Peyer's patch (tissue), 4 donors: ENCODE results near the gene PALD1. TPM values are rescaled to one million over a fixed set of nuclear protein-coding genes. Genes with fewer than 3 reads are reported as not detected.

ENCODE experiments used
- DNase-seq, 3 donors: peaks; one replicate each; pipeline ENCODE4 v3.0.0-alpha.2; 2017 to 2019
- H3K27ac ChIP-seq, 4 donors: fragments of 200-600 bp; sonication (generic); one replicate each; pipeline ENCODE4 v1.5.1; 2016 to 2019
- H3K27me3 ChIP-seq, 2 donors: fragments of 200-600 bp; sonication (generic); one replicate each; pipeline ENCODE4 v1.5.1; 2019
- H3K36me3 ChIP-seq, 3 donors: fragments of 200-600 bp; sonication (generic); one replicate each; pipeline ENCODE4 v1.5.1; 2016 to 2019
- H3K4me1 ChIP-seq, 4 donors: fragments of 200-600 bp; sonication (generic); one replicate each; pipeline ENCODE4 v1.5.1; 2016 to 2019
- H3K4me3 ChIP-seq, 4 donors: fragments of 200-600 bp; sonication (generic); 1 replicate in 3 of 4; 2 replicates in 1 of 4; pipeline ENCODE4 v1.5.1; 2016 to 2019; ENCODE audit warnings: mild to moderate bottlenecking in 1 of 4
- H3K9me3 ChIP-seq, 4 donors: fragments of 200-600 bp; sonication (generic); one replicate each; pipeline ENCODE4 v1.5.1; 2016 to 2019; ENCODE audit warnings: mild to moderate bottlenecking in 1 of 4
- POLR2A ChIP-seq, 2 donors: fragments of 450-650 bp; IDR thresholded peaks; one replicate each; pipeline ENCODE4 v1.5.1; 2017; ENCODE audit warnings: antibody characterized with exemption in 2 of 2, mild to moderate bottlenecking in 2 of 2, moderate library complexity in 2 of 2
- total RNA-seq, 4 donors: library from RNA; depleted of rRNA; stranded (reverse); fragments of >200 nt; gene quantifications; one replicate each; pipeline ENCODE4 v1.1.0, GENCODE V29; 2016
- TF ChIP-seq, protein P1 (sequence below), 6 experiments: fragments of 450-650 bp in 4 of 6; fragments of 200-600 bp in 2 of 6; sonication (generic) in 1 of 6; IDR thresholded peaks; one replicate each; pipeline ENCODE4 v1.5.1; 2017 to 2019; ENCODE audit warnings: antibody characterized with exemption in 6 of 6, mild to moderate bottlenecking in 3 of 6, moderate library complexity in 1 of 6

PALD1 gene
- total RNA-seq, 4 donors from 2014 or later: 1.2 to 15.7 (median 3.6) TPM

DNA sequence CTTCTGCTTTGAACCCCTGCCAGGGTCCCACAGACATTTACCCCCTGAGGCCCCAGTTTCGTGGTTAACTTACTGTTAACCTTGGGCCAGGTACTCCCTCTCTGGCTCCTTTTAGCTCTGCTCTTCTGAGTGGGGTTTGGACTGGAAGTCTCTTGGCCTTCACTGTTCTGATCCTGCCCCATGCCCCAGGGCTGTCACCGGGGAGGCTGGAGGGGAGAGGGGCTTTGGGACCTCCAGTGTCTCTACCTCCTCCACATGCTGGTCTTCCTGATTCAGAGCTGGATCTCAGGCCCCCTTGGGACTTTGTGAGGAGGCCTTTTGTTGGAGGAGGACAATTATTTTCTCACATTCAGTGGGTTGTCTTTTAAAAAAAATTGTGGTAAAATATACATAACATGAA lies 12.7 kb upstream of the PALD1 start:
- Histone ChIP-seq H3K4me3 (no peak overlapping the region), H3K27me3 (no peaks in the 10 kb centered on the region), H3K36me3 (no peaks in the 10 kb centered on the region), H3K27ac (no peak overlapping the region), H3K9me3 (no peaks in the 10 kb centered on the region), H3K4me1 (no peaks in the 10 kb centered on the region)
- no peak for TF ChIP-seq POLR2A (IDR thresholded peaks at IDR 0.05)
- TF ChIP-seq, protein P1, sequence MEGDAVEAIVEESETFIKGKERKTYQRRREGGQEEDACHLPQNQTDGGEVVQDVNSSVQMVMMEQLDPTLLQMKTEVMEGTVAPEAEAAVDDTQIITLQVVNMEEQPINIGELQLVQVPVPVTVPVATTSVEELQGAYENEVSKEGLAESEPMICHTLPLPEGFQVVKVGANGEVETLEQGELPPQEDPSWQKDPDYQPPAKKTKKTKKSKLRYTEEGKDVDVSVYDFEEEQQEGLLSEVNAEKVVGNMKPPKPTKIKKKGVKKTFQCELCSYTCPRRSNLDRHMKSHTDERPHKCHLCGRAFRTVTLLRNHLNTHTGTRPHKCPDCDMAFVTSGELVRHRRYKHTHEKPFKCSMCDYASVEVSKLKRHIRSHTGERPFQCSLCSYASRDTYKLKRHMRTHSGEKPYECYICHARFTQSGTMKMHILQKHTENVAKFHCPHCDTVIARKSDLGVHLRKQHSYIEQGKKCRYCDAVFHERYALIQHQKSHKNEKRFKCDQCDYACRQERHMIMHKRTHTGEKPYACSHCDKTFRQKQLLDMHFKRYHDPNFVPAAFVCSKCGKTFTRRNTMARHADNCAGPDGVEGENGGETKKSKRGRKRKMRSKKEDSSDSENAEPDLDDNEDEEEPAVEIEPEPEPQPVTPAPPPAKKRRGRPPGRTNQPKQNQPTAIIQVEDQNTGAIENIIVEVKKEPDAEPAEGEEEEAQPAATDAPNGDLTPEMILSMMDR (IDR thresholded peaks at IDR 0.05): no peak
- no peak for DNase-seq

DNA sequence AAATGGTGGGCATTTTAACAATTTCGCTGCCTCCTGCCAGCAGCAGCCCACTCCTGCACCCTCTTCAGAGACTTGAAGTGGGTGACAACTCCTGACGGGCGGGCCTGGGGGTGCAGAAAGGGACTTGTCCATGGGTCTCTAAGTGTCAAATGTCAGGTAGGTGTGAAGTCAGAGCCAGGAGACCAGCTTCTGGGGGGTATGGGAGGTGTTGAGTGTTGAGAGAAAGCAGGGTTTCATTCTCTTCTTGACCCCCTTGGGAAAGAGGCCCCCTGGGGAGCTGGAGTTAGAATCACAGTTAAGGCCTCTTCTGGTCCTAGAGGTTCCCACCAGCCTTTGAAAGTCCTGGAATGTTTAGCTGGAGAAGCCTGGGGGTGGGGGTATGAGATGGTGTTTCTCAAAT lies 11.6 kb upstream of the PALD1 start:
- TF ChIP-seq, protein P1 (IDR thresholded peaks at IDR 0.05): no peak
- no peak for TF ChIP-seq POLR2A (IDR thresholded peaks at IDR 0.05)
- Histone ChIP-seq H3K4me1 (no peaks in the 10 kb centered on the region), H3K27ac (no peak overlapping the region), H3K9me3 (no peaks in the 10 kb centered on the region), H3K27me3 (no peaks in the 10 kb centered on the region), H3K4me3 (no peak overlapping the region), H3K36me3 (no peaks in the 10 kb centered on the region)
- DNase-seq: no peak

DNA sequence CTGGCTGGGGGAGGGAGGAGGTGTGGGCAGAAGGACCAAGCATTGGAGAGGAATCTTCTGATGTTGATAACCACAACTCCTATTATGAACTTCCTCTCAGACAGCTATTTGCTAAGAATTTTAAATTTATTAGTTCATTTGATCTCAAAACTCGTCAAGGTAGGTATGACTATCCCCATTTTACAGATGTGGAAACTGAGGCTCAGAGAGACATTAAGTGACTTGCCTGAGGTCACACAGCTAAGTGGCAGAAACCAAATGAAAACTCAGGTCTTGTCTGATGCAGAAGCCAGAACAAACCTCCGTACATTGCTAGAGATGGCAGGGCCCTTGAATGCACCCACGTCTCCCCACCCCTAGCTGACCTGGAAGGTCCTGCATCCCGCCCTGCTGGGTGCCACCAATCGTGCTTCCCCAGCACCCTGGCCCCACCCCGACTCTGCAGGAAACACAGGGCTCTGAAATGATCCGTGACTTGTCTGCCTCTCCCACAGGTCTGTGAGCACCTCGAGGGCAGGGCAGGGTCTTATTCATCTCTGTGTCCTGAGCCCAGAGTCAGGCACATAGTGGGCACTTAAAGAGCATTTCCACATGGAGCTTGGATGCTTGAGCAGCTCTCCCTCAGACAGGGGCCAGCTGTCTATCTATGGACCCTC lies 5.6 kb upstream of the PALD1 start:
- TF ChIP-seq POLR2A (IDR thresholded peaks at IDR 0.05): no peak
- TF ChIP-seq, protein P1 (IDR thresholded peaks at IDR 0.05): no peak
- Histone ChIP-seq H3K27ac (no peak overlapping the region), H3K36me3 (no peaks in the 10 kb centered on the region), H3K27me3 (no peaks in the 10 kb centered on the region), H3K4me3 (no peak overlapping the region), H3K9me3 (no peaks in the 10 kb centered on the region), H3K4me1 (peaks cover 0 to 8% (median 5%) of the 10 kb centered on the region in 4 donors)
- no peak for DNase-seq

DNA sequence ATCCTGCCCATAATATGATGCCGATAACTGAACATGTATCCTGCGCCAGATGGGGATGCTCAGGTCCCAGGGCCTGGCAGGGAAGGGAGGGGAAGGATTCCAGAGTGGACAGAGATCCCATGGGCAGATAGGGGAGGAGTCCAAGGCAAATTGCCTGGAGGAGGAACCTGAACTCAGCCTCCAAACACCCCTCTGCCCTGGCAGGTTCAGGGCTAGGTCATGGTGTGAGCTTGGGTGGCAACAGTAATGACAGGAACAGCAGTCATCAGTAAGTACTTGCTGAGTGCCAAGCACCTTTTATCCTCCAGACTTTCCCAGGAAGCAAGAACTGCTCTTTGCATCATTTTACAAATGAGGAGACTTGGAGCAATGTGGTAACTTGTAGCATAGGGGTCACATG lies 3.8 kb upstream of the PALD1 start:
- DNase-seq: no peak
- no peak for TF ChIP-seq POLR2A (IDR thresholded peaks at IDR 0.05)
- TF ChIP-seq, protein P1 (IDR thresholded peaks at IDR 0.05): no peak
- Histone ChIP-seq H3K4me1 (peaks cover 0 to 25% (median 20%) of the 10 kb centered on the region in 4 donors), H3K9me3 (no peaks in the 10 kb centered on the region), H3K36me3 (no peaks in the 10 kb centered on the region), H3K27ac (no peak overlapping the region), H3K4me3 (no peak overlapping the region), H3K27me3 (no peaks in the 10 kb centered on the region)

DNA sequence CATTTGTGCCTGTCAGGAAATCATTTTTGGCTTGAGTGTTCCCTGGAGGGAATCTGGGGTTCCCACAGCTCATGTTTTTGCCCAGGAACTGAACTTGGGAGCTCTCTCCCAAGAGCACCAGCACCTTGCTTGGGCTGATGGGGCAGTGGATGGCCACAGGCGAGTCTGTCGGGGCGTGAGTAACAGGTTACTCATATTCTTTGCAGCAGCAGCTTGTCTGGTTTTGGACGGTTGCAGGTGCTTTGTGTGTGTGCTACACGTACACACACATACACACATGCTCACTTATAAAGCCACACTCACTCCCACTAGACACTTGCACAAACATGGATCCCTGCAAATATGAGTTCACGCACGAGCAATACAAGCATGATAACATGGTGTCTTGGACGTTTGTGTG lies 2.9 kb upstream of the PALD1 start:
- H3K27ac ChIP-seq: no peak overlapping the region
- no peaks in the 10 kb centered on the region for H3K36me3 ChIP-seq
- peaks cover 0 to 31% (median 26%) of the 10 kb centered on the region in 4 donors for H3K4me1 ChIP-seq
- no peaks in the 10 kb centered on the region for H3K27me3 ChIP-seq
- no peaks in the 10 kb centered on the region for H3K9me3 ChIP-seq
- no peak overlapping the region for H3K4me3 ChIP-seq
- no peak for TF ChIP-seq POLR2A (IDR thresholded peaks at IDR 0.05)
- TF ChIP-seq, protein P1 (IDR thresholded peaks at IDR 0.05): no peak
- DNase-seq: no peak
